ENCODE measurements around the gene NOL9.

The NOL9 gene

DNA sequence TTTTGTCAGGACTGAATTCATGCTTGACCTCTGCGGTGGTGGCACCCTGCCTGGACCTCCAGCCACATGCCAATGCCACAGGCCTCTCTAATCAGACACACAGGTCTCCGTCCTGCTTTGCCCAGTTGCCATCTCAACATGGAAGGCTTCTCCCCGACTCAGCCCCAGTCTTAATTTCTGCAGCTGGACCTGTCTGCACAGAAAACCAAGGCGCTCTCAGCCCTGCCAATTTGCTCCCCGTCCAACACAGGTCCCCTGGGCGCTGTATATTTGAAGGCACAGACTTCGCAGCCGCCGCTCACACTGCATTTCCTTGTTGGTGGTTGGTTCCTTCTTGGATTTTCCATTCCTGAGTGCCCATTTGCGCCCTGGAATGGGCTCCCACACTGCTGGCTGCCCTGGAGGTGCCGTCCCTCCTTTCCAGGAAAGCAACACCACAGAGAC, 34.8 kb downstream of the NOL9 start:
- no peak for DNase-seq

DNA sequence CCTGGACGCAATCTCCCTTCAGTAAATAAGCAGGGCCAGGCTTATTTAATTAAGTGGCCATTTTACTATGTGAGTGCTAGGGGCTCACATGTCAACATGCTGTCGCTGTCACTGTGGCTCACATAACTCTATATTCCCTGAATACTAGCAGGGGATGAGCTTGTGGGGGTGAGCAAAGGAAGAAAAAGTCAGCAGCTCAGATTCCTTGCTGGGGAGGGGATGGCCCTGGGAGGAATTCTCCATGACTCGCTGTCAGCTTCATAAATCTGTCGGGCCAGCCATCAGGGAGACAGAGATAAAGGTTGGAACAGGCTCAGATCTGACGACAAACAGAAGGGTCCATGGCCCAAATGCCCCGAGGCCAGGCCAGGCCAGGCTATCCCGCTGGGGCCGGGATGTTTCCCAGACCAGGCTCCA, 36.9 kb downstream of the NOL9 start:
- DNase-seq = no peak

DNA sequence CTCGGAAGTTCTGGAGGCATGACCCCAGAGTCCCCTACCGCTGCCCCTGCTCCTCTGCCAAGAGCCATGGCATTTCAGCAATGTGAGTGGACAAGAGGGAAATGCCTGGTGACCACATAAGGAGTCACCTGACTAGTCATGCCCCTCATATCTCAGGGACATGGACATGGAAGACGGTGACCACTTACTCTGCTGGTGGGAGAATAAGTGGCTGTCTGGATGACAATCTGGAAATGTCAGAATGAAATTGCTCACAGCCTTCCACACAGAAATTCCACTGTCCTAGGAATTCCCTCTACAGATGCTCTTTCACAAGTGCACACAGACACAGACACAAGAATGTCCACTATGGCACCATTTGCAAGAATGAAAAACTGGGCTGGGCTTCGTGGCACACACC, 38.5 kb downstream of the NOL9 start:
- no peak for DNase-seq

DNA sequence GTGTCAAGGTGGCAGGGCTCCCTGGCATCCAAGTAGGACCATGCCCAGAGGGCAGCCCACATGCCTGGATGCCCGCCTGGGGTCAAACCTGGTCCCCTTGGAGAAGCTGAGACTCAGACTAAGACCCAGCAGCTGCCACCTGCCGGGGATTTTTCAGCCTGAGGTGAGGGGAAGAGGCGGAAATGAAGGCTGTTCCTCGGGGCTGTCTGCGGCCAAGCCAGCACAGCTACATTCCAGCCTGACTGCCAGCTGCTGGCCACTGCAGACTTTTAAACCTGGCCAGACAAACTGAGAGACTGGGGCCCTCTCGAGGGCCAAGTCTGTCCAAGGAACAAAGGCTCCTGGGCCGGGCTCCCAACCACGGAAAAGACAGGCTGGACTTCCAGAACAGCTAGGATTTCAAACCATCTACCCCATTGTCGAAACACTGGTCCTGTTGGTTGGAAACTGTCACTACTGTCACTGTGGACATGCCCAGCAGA, 41.0 kb downstream of the NOL9 start:
- DNase-seq = no peak

DNA sequence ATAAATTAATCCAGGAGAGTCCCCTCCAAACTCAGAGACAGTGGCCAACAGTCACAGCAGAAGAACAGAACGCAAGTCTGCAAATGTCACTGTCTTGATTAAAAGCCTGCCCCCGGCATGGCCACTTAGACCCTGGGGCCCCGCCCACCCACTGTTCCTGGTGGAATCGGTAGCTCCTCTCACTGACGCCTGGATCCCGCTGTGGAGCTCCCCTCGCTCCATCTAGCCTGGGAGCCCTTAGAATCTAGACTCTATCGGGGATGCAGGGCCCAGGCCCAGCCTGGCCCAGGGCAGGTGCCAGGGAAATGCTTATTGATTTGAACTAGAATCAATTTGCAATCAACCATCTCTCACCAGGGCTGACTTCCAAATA, 41.4 kb downstream of the NOL9 start:
- DNase-seq = no peak

DNA sequence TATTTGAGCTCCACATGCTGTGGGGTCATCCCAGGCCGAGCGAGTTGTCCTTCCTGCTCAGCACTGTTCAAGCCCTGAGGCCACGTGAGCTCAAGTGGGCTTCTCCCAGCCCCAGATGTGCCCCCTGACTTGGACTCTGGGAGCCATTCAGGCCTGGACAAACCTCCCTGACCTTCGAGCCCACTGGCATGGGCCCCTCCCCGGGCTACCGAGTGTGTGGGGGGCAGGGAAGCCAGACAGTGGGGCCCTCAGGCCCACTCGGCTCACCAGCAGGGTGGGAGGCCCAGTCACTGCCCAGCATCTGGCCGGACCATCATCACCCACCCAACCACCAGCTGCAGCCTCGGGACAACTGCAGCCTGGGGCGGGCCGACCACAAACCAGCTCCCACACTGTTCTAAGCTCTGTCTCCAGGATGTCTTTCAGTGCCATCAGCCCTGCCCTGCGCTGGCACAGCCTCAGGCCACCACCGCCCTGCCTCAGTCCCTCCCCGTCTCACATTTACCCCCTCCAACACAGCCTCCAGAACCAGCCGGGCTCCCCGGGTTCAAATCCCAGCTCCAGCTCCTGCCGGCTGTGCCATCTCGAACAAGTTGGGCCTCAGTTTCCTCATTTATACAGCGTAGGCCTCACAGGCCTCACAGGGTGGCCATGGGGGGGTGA, 41.9 kb downstream of the NOL9 start:
- no peak for DNase-seq

DNA sequence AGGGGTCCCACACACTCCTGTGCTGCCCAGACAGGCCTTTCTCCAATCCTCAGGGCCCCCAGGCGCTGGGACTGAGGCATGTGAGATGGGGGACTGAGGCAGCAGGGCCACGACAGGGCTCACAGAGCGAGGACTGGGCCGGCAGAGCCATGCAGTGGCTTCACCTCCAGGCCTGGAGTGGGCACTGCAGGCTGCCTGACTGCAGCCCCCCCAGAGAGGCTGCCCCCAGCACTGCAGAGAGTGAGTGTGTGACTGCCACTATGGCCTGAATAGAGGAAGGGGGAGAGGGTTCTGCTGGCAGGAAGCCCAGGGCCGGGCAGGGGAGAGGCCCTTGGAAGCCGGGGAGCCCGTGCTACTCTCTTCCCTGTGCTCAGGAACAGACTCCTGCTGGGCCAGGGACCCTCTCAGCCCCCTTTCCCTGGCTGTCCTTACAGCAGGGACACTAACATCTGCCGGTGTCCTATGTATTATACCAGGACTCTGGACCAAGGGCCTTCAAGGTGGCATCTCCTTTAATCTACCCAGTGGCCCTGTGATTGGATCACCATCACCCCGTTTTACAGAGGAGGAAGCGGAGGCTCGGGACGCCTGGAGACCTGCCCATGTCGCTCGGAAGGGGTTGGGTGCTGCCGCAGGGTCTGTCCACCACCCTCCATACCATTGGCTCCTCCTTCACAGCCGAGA, 42.6 kb downstream of the NOL9 start:
- no peak for DNase-seq

DNA sequence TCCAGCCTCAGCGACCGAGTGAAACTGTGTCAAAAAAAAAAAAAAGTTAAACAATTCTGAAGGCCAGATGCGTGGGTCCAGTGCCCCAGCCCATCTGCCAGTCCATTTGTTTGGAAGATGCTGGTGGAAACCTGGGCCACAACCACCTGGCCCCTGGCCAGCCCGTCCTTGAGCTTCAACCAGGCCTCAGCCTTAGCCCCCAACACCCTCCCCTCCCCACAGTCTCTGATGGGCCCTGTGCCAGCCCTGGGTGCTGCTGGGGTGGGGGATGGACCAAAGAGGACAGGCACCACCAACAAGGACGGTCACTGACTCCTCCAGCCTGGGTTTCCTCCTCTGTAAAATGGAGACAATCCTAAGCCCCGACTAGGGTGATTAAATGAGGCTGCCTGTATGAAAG, 43.3 kb downstream of the NOL9 start:
- DNase-seq = no peak

DNA sequence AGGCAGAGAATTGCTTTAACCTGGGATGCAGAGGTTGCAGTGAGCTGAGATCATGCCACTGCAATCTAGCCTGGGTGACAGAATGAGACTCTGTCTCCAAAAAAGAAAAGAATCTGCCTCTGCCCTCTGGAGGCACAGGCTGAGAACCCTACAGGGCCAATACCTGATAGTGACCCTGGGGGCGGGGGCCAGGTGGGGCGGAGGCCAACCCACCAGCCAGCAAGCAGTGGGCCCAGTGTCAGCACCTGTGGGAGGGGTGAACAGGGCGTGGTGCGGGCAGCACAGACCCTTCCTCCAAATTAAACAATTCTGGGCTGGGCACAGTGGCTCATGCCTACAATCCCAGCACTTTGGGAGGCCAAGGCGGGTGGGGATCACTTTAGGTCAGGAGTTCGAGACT, 43.8 kb downstream of the NOL9 start:
- DNase-seq = no peak

DNA sequence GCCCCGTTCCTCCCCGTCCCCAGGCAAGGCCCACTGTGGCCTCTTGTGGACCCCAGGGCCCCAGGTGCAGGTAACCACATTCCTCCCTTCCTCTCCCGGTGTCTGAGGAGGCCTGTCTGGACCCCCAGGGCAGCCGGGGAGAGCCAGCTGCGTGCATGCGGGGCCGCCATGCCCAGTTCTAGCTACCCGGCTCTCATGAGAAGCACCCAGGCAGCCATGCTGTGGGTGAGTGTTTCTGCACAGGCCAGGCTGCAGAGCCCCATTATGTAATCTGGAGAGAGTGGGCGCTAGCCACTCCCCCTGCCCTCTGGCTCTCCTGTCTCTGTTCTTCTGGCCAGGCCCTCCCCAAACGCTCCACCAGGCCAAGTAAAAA, 44.4 kb downstream of the NOL9 start:
- DNase-seq = no peak

DNA sequence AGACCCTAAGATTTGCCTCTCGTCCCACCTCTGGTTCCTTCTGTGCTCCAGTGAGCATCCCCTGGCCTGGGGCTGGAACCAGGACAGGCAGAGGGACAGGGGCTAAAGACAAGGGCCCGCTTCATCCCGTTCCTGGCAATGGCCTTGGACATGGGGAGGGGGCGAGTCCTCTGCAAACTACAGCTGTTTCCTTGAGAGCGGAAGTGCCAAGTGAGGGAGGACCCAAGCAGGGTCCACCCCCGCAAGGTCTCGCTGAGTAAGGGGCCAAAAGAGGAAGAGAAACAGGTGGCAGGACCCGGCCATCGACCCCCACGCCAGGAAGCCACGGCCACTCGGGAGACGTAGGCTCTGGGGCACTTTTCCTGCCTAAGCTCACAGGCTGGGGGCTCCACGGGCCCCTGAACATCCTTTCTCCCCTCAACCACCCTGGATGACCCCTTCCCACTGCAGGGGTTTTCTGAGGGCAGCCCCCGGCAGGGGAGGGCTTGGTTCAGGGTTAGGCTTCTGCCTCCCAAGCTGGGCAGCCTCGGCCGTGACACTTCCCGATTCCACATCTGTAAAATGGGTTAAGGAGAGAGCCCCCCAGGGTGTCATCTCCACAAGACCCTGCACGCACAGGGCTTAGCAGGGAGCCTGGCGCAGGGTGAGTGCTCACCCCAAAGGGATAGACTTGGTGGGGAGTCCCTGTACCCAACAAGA, 44.9 kb downstream of the NOL9 start:
- no peak for DNase-seq

DNA sequence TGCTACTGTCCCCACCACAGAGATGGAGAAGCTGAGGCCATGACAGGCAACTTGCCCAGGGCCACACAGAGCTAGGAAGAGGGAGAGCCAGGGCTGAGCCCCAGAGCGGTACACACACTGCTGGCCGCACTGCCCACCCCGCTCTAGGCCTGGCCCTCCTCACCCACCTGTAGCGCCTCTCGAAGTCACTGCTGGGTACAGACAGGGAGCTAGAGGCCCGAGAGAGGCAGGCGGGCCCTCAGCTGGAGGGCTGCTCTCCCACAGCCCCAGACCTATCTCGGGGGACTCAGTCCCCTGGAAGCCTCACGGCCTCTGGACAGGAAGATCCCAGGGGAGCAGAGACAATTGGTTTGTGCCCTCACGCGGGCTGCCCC, 45.5 kb downstream of the NOL9 start:
- DNase-seq = no peak

DNA sequence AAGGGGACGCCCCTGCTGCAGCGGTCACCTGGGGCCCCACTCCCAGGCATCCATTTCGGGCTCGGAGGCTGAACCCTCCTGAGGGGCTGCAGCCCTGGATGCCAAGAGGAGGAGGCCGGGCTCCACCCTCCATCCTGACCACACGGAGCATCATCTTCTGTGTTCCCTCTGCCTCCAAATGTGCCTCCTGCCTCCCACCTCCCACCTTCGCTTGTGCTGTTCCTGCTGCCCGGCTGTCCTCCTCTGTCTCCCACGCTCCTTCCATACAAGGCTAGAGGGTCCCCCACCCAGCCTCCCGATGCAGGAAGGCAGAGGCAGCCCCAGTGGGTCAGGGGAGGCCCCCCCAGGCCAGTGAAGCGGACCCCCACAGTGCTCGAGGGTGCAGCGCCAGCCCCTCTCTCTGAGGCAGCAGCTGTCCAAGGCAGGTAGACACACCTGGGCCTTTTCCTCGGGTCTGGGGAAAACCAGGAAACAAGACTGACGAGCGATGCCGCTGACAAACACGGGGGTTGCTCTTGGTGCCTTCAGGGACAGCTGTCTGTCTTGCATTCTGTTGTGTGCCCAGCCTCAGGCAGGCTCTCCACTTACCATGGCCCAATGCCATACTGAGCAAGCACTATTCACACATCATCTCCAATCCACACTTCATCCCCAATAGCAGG, 46.0 kb downstream of the NOL9 start:
- DNase-seq = no peak

DNA sequence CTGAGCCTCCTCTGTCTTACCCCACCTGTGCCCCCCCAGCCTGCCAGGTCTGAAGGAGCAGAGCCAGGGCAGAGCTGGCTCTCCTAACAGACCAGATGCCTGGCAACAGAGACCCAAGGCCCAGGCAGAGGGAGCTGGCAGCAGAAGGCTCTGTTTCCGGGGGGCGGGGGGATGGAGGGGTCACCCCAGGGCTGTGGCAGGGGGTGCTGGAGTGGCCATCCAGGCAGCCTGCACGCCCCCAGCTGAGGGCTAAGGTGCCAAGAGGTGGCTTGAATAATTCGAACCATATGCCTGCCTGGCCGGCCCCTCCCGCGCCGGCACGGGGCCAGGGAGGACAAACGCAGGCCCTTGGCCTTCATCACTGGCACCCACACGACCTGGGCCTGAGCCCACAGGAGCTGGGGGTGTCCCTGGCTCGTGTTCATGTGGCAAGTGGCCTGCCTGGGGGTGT, 46.8 kb downstream of the NOL9 start:
- no peak for DNase-seq

DNA sequence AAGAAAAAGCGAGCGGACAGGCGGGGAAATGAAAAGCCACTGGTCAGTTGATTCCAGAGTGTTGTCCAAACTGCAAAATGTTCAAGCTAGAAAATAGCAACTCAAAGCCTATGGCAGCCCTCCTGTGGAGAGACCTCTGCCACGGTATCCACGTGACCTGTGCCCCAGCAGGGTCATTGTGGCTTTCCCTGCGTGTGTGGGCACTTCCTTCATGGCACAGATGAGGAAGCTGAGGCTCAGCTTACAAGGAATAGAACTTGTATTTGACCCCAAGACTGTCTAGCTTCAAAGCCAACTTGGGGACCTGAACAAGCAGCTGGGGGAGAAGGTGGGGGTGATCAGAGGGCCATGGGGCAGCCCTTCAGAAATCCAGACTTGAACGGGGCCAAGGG, 47.3 kb downstream of the NOL9 start:
- no peak for DNase-seq

DNA sequence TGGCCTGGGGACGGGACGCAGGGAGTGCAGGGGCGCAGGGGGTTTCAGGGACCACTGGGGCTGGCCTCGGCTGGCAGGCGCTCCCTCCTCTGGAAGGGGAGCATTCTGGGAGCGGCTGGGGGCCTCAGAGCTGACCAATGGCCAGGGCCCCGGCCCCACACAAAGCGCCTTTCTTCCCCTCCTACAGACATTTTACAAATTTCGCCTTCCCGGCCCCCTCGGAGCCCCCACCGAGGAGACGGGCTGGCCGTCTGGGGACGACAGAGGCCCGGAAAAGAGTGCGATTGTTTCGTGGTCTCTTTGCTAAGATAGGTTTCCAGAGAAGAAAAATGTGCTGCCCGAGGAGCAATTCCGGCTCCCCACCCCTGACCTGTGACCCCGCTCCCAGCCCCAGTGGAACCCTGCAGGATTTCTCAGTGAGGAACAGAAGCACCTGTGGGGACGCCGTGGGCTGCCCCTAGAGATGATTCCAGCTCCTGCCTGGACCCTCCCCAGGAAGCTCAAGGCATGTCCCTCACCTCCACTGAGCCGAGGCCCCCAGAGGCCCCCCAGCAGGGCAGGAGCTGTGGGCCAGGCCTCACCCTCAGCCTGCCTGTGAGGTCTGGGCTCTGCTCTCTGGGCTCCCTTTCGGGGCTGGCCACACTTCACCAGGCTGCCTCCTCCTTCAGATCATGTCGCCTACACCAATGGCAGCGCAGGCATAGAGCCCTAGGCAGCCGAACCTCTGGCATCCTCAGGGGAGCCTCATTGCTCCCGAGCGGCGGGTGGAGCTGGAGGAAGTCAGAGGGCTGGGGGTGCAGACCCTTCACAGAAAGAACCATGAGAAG, 47.9 kb downstream of the NOL9 start:
- DNase-seq = no peak

DNA sequence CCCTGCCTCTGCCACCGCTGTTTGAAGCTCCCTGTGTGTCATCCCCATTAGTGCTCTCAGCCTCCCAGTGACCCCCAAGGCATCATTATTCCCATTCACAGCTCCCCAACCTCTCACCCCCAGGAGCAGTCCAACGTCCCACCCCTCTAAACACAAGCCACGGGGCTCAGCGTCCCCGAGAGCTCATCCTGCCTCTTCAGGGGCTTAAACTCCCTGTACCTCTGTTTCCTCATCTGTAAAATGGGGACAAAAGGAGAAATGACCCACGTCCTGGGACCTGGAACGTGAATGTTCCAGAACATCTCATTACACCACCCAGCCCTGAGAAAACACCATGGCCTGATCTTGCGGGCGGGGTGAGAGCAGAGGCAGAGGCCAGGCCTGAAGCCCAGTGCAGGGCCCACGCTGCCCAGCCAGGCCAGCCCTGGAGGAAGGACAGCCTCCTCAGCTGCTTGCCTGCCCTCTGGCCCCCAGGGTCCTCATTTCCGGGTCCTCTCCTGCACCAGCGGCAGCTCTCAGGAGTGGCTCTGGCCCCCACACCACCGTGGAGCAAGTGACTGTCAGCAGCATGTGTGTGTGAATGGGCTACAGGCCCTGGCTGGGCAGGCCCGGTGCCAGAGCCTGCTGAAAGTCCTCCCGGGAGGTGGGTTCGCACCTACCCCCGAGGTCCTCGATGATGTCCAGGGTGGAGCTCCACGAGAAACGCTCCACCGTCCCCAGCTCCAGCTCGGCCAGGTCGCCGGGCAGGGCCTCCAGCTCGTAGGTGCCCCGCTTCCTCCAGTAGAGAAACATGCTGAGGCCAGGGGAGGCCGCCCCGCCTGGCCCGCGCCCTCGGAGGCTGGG, 48.7 kb downstream of the NOL9 start:
- DNase-seq = no peak

DNA sequence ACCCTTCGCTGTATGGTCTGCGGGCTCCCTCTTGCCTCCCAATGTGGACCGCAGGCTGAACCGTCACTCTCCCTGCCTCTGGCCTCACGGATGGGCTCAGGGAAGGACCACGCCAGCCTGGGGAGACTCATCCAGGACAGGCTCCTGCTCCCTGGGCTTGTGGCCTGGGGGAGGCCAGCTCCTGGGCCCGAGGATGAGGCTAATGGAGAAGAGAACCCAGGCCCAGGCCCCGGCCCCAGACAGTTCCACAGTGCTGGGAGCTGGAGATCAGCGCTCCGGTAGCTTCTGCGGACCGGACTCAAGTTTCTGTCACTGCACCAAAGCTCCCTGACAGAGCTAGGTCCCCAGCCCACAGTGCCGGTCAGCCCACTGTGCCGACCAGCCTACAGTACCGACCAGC, 49.4 kb downstream of the NOL9 start:
- DNase-seq = no peak

DNA sequence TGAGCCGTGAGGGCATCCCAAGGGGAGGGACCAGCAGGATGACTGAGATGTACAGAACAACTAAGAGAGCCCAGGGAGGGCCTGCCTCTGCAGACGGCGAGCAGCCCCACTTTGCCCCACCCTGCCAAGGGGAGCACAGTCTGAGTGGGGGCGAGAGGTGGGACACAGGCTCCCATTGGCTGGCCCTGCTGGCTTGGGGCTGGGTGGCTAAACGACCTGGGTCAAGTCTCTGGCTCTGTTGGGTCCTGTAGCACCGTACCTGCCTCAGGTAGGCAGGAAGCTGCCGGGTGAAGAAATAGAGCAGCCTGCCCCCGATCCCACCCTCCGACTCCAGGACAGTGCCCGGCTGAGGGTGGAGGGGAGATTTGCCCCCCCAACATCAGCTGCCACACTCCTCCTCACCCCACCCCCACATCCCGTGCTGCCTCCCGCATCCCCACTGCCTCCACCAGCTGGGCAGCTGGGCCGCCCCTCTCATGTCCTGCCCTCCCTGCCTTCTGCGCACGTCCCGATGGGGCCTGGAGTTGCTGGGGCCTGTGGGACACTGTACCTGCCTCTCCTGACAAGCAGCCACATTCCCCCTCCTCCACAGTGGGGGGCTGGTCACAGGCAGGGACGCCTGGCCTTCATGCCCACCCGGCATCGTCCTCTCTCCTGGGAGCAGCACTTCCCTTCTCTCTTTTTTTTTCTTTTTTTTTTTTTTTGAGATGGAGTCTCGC, 50.3 kb downstream of the NOL9 start:
- DNase-seq = no peak

DNA sequence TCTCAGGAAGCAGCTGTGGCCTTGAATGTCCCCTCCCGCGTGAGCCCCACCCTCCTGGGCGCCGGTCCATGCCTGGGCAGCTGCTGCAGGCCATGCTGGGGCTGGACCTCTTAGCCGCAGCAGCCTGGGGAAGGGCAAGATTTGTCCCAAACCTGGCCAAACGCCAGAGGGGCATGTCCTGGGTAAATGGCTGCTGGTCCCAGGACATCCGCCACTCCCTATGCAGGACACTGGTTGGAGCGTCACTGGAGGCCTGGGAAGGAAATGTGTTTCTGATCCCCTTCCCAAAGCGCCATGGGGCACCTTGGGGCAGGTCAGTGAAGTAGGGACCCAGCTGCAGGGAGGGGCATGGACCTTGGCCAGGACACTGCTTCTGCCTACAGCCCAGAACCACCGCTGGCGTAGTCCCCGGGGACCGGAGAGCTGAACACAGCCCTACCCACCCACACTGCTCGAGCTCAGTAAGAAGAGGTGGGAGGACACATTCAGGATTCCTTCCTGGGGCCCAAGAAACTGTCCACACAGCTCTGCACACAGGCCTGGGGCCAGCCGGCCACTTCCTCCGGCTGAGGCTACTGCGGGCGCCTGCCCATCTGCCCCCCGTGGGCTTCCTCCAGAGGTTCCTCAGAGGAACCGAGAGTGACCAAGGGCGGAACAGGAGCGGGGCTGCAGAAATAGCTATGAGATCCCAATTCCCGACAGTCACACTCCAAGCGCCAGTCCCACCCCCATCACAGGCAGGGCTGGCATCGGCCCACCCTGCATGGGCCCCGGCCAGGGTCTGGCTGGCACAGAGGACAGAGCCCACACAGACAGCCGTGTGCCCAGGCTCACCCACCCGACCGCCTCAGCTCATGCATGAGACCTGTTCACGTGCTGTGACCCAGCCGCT, 52.1 kb downstream of the NOL9 start:
- no peak for DNase-seq

Data from NCI-H345 (cell line).